NCI-H1436 treated with DMSO at 0.1 percent for 48 hours (cell line): Measurements from ENCODE around the gene ZFTA.
"Not testable (repeated sequence)": the region's sequence is repeated elsewhere in the genome, so short reads cannot be mapped to it uniquely, and the experiment has no call there.

Experiments
- DNase-seq: peaks from one replicate; lab custom pipeline; 2025; lab: John Stamatoyannopoulos, UW

Gene ZFTA

DNA sequence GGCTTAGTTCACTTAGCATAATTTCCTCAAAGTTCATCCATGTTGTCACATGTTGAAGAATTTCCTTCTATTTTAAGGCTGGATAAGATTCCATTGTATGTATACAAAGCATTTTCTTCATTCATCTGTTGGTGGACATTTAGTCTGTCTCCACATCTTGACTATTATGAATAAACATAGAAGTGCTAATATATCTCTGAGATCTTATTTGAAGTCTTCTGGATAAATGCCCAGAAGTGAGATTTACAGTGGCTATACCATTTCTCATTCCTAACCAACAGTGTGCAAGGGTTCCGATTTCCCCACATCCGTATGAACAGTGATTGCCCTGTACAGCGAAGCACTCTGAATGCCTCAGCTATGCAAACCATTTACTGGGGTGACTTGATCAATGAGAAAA, 6.6 kb upstream of the ZFTA start:
- no peak for DNase-seq

DNA sequence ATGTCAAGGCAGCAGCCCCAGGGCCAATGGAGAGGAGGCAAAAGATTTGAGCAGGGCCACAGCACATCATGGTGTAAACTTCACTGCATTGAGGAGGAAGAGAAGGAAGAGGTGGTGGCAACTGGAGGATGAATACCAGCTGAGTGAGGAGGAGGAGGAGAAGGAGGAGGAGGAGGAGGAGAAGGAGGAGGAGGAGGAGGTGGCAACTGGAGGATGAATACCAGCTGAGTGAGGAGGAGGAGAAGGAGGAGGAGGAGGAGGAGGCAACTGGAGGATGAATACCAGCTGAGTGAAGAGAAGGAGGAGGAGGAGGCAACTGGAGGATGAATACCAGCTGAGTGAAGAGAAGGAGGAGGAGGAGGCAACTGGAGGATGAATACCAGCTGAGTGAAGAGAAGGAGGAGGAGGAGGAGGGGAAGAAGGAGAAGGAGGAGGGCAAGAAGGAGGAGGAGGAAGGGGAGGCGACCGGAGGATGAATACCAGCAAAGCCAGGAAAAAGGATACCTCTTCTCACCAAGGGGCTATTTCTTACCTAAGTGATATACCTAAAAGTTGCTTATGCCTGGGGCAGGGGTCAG, 3.3 kb upstream of the ZFTA start:
- not testable (repeated sequence) for DNase-seq

DNA sequence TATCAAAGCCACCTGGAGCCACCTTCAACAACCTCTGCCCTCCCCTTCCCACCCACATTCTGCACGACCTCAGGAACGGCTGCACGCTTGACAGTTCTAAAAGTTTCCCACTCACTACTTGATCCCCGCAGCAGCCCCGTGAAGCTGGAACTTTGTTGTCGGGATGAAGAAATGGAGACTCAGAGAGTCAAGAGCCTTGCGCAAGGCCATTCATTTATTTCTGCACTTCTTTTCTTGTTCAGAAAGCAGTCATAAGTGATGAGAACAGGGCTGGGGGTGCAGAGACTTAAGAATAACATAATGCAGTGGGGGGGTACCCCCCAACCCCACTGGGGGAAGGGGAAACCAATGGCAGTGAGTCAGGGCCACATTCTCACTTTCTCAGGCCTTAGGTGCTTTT, 2.2 kb upstream of the ZFTA start:
- DNase-seq, result no peak

DNA sequence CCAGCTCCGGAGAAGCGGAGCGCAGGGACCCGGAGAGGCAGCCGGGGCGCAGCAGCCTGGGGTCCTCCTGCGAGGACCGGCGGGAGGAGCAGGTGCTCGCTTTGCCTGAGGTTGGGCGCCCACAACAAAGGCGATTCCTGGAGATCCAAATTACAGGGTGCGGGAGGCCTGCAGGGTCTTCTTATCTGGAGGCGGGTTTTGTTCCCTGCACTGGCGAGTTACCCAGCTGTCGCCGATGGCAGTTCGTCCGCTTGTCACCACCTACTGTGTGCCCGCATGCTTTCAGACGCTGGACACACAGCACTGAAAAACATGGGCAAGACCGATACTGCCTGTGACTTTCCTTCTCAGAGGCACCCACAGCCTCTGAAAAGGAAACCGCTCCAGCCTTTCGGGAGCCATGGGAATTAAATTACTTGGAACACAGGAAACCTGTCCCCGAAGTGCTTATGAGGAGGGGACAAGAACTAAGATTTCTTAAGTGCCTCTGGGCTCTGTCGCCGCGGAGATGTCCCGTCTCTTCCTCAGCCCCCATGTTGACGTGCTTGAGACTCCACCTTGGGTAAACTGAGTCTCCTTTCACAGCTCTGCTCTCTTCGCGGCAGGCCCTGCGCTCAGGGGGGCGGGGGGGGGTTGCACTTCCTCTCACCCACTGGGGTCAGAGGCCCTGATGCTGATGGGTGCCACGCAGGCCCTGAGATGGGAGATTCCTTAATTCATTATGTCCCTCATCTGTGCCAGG, 1.3 kb upstream of the ZFTA start:
- DNase-seq, result no peak

DNA sequence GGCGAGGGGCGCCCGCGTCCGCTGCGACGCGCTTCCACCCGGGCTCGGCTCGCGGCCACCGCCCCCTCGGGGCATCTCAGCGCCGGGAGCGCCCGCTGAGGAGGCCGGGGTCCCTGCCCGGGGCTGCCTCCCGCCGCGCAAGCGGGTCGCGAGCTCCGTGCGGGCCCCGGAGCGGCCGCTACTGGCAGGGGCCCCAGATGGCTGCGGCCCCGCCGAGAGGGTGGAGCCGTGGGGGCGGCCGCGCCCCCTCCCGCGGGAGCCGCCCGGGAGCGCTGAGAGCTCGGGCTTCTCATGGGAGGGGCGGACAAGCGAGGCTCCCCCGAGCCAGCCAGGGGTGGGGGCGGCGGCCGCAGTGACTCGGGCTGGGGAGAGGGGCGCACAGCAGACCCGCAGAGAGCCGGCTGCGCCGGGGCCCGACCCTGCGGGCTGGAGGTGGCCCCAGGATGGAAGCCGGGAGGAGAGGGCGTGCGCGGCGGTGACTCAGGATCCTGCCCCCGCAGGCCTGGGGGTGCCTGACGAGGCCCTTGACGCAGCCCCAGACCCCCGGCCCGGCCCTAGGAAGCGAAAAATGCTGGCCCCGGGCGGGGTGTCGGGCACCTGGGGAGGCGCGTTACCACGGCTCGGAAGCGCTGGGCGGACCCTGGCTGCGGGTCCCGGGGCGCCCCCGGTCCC, 603 bp upstream of the ZFTA start:
- DNase-seq, result no peak

DNA sequence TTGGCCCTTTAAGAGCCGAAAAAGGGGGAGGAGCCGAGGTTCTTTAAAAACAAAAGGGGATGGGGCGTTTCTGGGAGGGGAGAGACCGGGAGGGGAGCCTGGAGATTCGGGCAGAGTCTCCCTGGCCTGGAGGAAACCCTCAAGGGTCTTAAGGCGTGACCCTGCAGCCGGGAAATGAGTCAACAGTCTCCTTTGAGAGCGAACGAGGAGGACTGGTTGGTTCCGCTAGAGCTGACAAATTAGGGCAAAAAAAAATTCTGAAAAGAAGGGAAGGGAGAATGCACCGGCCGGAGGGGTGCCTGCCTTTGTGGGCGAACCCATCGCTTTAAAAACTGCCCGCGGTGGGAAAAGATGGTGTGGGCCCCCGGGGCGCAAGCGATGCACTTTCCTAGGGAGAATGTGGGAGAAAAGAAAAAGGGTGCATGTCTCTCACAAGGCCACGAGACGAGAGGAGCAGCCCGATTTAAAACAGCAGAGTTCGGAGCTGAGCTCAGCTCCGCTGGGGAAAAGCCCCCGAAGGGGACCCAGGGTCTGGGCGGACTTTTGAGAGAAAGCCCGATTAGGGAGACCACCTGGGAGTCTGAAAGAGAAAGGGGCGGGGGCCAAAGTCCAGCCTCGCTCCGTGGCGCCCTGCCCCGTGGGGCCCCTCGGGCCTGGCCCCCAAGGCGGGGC, 874 bp downstream of the ZFTA start:
- DNase-seq, result no peak

DNA sequence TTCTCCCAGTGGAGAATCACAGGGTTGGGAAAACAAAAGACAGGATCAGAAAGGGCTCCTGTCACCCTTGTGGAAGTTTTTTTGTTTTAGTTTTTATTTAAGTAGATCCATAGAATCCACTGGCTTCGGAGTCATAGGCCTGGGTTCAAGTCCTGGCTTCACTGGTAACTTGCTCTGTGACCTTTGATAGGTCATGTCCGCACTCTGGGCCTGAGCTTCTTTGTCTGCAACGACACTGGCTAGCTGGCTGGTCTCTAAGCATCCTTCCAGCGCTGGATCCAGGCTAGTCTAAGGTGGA, 1.4 kb downstream of the ZFTA start:
- no peak for DNase-seq

DNA sequence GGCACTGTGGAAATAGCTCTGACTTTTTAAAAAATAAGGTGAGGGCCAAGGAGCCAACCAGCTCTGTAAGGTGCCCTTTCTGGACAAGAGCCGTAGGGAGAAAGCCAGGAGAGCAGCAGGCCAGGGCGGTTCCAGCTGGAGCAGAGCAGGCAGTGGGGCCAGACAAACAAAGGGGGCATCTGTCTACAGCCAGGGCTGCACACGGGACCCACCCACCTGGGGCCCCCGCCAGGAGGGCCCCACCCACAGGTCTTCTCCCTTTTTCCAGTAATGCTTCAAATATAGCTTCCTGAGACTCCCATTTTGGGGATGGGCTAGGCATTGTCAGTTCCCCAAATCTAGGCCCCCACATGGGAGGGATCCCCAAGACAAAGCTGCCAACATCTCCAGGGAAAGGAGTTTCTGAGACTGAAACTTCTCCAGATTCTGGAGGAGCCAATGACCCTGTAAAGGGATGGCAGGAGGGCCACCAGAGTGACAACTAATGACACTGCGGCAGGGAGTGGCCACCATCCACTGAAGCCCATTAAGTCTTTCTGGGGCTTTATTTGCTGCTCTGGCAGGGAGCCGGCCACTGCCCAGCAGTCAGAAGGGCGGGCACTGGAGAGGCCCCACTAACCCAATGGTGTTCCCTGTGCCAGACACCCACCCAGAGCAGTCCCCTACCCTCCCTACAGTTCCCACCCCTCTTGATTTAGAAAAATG, 1.9 kb downstream of the ZFTA start:
- no peak for DNase-seq

DNA sequence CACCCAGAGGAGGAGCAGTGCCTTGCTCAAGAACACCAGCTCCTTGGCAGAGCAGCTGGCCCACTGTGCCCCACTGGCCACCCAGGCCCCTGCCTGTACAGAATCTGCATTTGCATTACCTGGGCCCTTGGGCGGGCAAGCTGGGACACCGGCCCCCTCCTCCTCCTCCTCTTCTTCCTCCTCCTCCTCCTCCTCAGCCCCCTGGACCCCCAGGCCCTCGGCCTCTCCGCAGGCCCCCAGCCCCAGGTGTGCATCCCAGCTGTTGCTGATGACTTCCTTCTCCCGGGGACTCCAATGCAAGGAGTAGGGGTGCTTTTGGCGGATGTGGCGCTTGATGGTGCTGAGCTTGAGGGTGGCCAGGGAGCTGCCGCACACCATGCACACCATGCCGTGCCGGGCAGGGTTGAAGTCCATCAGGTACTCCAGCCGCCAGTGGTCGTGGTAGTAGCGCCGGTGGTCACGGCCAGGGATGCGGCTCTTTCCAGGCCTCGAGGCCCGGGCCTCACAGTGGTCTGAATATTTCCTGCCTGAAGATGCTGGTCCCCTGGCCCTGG, 2.8 kb downstream of the ZFTA start:
- no peak for DNase-seq

DNA sequence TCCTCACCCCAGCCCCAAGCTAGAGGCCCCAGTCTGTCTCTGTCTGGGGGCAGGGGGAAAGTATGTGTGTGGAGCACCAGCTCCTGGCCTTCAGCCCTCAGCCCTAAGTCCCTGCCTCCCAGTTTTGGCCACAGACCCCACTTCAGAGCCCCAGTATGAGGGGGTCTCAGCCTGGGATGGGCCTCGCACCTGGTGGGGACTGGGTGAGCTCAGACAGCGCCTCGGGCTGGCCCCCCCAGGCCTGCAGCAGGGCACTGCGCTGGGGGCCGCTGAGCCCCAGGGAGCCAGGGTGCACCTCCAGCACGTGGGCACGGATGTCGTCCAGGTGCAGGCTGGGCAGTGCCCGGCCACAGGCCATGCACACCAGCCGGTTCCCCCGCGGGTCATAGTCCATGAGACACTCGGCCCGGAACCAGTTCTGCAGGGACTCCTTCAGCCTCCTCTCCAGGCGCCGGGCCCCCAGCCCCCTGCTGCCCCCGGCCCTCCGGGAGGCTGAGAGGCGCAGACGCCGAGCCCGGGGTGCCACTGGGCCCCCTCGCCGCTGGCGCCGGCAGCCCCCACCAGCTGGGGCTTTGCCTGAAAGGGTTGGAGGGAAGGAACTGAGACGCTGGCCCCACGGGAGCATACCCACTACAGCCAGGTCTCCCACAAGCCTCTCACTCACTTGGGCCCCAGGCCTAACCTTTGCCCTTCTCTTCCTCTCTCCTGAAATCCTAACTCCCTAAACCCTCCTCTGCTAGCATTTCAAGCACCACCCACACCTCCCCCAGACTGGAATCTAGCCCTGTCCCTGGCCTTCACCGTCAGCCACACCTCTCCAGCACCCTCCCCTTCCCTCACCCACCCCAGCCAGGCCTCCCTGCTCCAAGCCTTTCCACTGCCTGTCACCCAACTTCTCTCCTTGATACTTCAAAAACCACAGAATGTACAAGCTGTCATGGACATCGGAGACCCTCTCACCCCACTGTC, 3.6 kb downstream of the ZFTA start:
- no peak for DNase-seq

DNA sequence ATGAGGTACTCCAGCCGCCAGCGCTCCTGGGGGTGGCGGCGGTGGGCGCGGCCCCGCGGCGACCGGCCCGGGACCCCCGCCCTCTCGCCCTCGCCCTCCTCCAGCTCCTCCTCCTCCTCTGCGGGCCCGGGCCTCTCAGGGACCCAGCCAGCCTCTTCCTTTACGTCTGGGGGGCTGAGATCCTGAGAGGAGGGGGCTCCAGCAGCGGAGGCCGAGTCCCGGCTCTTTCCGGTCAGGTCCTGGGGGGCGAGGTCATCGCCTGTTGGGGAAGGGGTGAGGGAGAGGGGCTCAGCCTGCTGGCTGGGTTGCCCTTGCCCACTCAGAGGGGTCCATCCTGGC, 4.3 kb downstream of the ZFTA start:
- DNase-seq, result no peak

DNA sequence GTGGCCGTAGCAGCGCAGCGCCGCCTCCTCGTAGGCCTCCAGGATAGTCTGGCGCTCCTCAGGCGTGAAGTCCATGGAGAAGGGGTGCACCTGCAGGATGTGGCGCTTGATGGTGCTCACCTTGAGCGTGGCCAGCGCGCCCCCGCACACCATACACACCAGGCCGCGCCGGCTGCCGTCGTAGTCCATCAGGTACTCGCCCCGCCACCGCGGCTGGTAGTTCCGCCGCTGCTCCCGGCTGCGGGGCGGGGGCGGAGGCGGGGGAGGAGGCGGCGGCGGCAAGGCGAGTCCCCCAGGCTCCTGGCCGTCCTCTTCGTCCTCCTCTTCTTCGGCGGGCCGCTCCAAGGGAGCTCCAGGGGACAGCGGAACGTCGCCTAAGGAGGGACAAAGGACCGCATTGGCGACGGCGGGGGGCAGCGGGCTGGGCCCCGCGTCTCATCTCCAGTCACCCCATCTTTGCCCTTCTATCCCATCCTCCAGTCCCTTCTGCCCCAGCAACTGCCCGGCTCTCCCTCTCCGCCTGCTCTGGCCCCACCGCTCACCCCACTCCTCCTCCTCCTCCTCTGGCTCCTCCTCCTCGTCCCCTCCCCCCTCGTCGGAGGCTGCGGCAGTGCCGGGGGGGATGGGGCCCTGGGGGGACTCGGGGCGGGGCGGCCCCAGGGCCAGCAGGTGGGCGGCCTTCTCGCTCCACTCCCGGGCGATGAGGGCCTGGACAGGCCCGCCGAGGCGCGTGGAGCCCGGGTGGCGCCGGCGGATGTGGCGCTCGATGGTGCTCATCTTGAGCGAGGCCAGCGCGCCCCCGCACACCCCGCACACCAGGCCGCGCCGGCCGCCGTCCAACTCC, 4.9 kb downstream of the ZFTA start:
- no peak for DNase-seq

DNA sequence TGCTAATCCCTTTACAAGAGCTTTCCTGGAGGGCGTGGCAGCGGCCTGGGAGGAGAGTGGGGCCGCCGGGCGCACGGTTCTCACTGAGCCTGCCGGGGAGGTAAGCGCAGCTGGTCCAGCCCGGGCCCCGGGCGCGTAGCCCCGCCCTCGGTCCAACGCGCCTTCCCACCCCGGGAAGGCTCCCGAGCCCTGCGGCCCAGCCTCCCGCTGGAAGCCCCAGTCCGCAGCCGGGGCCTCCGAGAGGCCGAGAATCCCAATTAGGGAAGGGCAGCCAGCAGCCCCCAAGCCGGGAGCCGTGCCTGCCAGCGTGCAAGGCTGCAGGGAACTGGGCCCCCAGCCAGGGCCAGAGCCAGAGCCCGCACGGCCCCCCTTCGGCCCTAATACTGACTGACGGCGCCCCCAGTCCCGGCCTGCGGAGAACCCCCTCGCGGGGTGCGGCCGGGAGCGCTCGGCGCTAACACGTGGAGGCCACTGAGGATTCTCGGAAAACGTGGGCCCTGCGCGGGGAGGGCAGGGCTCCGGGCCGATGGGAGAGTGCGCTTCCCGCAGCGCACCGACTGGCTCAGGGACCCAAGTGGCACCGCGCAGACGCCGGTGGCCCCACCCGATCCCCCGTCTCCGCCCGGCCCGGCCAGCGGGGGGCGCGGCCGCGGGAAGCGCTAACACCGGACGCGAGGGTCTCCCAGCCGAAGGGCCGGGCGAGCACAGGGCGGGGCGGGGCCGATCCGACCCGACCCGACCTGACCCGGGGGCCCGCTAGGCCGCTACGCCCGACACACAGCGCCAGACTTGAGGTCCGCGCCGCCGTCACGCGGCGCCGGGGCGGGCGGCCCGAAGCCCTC, 5.7 kb downstream of the ZFTA start:
- DNase-seq, result no peak

DNA sequence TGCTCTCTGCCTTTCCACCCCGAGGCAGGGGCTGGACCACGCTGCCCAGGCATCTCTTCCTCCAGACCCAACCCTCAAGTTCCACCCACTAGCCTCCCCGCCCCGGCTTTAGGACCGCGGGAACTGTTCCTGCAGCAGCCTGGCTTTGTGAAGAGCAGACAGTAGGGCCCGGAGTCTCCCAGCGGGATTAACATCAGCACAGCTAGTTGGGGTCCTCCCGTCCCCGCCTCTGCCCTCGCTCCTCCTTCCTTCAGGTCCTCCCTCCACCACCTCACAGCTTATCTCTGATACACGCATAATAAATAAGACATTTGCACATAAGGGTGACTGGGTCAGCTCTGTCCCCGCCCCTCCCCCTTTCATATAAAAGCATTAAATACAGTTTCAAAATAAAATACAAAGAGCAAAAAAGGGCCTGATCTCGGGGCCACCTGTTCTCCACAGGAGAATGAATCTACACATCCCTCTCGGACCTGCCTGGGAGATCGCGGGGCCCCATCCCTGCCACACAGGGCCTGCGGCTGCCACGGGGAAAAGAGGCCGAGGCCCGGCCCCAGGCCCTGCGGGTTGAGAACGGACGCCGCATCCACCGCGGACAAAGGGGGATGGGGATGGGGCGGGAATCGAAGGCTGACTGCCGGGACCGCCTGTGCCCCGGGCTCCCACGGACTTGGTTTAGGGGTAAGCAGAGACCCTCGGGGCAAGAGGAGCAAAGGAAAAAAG, 6.5 kb downstream of the ZFTA start:
- no peak for DNase-seq

DNA sequence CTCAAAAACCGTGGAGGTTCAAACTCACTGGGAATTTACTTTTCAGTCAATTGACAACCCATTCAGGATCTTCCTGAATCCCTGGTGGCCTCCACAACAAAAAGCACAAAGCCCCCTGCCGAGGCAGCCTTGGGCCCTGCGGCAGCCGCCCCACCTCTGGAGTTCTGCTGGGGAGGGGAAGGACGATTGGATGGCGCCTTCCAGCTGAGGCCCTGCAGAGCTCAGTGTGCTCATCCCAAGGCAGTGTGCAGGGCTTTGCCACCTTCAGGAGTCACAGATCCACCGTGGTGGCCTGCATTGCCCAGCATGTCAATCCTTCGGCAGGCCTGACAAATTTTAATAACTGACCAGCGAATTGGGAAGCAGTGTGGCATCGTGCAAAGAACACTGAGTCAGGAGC, 7.4 kb downstream of the ZFTA start:
- DNase-seq, result no peak

DNA sequence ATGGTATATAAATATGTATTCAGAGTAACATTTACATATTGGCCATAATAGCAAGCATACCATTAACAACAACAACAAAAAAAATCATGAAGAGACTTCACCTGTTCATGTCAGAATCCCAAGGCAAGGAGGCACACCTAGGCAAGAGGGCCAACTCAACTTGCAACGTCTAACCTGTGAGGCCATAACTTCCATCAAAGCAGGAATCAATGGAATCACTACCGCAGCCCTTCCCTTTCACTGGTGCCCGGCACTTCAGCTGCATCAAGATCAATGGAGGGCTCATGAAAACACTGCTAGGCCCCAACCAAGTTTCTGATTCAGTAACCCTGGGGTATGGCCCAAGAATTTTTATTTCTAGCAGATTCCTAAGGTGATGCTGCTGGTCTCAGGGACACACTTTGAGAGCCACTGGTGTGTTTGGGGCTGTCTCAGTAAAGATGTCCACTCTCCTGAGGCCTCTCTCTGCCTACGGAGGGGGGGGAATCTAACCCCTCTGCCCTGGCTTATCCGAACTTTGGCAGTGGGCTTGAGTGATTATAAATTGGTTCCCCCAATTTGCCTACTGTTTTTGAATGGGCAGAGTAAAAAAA, 8.0 kb downstream of the ZFTA start:
- no peak for DNase-seq

DNA sequence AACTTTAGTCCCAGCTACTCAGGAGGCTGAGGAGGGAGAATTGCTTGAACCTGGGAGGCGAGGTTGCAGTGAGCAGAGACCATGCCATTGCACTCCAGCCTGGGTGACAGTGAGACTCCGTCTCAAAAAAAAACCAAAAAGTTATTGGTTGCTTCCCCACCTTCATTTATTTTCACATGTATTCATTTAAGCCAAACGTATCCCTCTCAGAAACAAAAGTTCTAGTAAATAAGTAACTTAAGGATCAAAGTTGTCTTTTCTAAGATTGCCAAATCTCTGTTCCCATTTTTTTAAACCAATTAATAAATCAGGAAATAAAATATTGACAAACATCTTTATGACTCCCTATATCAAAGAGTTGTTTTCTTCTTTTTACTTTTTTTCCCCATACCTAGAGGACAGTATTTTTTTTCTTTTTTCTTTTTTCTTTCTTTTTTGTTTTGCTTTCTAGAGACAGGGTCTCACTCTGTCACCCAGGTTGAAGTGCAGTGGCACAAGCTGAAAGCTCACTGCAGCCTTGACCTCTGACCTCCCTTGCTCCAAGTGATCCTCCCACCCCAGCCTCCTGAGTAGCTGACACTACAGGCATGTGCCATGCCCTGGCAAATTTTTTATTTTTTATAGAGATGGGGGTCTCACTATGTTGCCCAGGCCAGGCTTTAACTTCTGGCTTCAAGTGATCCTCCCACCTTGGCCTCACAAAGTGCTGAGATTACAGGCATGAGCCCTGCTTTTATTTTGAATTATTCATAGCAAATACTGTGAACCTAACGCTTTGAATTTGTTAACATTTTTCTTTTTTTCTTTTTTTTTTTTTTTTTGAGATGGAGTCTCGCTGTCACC, 11.4 kb downstream of the ZFTA start:
- DNase-seq, result no peak
